Glomerular visceral epithelial cell (primary cell): Measurements from ENCODE around the gene EP400.
A peak's percentile ranks its signal among the peaks of the same experiment; 100 is the strongest.

Experiments used
- DNase-seq: peaks from one replicate; pipeline ENCODE4 v3.0.0-alpha.2; 2016; ENCODE audit errors: extremely low spot score

The EP400 gene, protein sequence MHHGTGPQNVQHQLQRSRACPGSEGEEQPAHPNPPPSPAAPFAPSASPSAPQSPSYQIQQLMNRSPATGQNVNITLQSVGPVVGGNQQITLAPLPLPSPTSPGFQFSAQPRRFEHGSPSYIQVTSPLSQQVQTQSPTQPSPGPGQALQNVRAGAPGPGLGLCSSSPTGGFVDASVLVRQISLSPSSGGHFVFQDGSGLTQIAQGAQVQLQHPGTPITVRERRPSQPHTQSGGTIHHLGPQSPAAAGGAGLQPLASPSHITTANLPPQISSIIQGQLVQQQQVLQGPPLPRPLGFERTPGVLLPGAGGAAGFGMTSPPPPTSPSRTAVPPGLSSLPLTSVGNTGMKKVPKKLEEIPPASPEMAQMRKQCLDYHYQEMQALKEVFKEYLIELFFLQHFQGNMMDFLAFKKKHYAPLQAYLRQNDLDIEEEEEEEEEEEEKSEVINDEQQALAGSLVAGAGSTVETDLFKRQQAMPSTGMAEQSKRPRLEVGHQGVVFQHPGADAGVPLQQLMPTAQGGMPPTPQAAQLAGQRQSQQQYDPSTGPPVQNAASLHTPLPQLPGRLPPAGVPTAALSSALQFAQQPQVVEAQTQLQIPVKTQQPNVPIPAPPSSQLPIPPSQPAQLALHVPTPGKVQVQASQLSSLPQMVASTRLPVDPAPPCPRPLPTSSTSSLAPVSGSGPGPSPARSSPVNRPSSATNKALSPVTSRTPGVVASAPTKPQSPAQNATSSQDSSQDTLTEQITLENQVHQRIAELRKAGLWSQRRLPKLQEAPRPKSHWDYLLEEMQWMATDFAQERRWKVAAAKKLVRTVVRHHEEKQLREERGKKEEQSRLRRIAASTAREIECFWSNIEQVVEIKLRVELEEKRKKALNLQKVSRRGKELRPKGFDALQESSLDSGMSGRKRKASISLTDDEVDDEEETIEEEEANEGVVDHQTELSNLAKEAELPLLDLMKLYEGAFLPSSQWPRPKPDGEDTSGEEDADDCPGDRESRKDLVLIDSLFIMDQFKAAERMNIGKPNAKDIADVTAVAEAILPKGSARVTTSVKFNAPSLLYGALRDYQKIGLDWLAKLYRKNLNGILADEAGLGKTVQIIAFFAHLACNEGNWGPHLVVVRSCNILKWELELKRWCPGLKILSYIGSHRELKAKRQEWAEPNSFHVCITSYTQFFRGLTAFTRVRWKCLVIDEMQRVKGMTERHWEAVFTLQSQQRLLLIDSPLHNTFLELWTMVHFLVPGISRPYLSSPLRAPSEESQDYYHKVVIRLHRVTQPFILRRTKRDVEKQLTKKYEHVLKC (N-terminal part only)

DNA sequence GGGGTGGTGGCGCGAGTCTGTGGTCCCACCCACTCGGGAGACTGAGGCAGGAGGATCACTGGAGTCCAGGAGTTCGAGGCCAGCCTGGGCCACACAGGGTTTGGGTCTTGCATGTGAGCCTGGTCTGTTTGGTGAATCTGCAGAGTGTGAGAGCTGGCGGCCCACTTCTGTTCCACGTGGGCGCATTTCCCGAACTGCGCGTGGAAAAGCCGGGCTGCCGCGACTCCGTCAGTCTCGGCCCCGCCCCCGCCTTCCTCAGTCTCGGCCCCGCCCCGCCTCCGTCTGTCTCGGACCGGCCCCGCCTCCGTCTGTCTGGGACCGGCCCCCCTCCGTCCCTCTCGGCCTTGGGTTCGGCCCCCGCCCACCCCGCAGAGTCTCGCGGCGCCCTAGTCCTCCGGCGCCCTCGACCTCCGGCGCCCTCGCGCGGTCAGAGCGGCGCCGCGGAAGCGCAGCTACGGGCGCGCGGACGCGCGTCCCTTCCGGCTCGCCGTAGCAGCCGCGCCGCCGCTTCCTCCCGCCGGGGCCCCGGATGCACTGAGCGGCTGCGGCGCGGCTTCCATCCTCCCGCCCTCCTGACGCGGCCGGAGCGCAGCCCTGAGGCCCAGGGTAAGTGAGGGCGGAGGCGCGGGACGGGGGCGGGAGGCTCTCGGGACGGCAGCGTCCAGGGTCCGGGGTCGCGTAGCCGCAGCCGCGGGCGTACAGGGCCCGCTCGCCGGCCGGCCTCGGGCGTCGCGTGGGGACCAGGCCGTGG, at the start of gene EP400:
EP400 (plus strand) TSS at position 512 of the 751 bp plus-strand sequence. CDS start 10,678 bp downstream, outside the sequence.
- peak; percentile 93 for DNase-seq

DNA sequence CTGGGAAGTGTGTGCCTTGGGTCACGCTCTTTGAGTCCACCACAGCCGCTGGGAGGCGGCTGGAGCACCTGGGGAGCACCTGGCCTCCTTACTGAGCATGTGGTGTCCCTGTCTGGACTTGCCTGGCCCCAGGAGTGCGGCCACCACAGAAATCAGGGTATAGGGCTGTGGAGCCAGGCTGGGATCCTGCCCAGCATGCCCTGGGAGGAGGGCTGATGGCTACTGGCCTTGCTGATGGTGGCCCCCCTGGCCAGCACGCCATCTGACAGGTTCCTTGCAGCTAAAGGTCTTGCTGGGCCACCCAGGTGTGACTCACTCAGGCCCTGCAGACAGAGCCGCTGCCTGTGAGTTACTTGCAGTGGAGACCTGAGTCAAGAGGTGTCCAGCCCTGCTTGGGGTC, 49.3 kb upstream of the EP400 start:
- DNase-seq = no peak

DNA sequence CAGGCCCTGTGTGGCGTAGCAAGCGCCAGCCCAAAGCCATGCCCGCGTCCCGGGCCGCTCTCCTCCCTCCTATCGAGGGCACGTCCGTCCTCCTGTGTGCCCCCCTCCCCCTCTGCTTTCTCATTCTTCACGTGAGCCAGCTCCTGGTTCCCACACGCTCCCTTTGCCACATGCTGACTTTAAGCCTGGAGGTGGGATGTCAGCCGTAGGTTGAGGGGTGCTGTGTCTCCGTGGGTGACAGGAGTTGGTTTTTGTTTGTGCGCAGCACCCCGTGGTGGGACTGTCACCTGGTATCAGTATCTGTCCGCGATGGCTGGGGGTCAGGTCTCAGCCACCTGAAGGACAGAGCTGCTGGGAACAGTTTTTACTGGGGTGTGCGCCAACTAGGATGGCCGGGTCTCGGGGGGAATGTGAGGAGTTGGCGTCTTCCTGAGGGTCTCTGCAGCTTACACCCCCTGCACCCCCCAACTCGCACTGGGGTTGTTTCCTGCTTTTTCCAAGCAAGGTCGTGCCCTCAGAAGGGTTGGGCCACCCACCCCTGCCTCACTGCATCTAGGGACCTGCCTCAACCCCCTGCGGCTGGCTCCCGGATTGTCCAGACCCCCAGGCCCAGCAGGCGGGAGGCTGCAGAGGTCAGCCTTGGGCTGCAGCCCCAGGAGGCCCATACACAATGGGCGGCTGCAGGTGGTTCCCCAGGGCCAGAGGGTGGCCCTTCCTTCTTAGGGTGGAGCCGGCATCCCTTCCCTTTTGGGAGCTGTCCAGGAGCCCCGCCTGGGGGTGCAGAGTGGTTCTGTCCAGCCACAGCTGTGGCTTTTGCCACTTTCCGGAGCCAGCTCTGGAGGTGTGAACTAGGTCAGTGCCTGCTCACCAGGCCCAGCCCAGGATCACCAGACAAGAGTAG, 48.1 kb upstream of the EP400 start:
- DNase-seq = no peak

DNA sequence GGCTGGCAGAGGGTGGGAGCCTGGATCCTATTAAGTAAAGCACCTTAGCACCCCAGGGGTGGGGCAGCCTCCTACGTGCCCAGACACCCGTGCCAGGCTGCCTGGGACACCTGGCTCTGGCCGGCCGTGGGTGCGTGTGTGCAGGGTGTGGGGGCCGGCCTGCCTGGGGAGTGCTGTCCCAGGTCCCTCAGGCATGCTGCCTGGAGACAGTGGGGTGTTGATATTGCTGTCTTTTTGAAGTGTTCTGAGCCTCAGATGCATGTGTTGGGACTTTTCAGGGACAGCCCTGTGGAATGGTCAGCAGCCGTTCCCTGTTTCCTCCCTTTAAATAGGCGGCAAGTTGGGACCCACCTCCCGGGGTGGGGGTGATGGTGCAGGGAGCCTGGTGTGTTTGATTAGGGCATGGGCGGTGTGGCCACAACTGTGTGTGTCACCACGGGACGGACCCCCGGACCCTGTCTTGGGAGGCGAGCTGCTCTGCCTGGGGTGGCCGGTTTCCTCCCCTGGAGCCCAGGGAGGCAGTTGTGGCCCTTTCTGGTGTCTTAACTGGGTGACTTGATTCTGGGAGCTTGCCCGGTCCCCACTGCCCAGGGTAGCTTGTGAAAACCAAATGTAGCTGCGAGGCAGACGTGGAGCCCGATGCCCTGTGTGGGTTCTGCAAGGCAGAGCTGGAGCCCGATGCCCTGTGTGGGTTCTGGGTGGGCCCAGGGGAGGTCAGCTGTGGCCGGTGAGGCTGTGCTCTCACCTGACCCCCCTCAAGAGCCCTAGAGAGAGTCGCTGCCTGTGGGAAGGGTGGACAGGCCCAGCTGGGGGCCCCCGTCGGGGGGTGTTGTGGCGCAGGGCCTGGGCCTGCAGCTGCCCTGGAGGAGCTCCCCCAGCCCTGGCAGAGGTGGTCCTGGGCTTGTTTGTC, 47.2 kb upstream of the EP400 start:
- DNase-seq = no peak

DNA sequence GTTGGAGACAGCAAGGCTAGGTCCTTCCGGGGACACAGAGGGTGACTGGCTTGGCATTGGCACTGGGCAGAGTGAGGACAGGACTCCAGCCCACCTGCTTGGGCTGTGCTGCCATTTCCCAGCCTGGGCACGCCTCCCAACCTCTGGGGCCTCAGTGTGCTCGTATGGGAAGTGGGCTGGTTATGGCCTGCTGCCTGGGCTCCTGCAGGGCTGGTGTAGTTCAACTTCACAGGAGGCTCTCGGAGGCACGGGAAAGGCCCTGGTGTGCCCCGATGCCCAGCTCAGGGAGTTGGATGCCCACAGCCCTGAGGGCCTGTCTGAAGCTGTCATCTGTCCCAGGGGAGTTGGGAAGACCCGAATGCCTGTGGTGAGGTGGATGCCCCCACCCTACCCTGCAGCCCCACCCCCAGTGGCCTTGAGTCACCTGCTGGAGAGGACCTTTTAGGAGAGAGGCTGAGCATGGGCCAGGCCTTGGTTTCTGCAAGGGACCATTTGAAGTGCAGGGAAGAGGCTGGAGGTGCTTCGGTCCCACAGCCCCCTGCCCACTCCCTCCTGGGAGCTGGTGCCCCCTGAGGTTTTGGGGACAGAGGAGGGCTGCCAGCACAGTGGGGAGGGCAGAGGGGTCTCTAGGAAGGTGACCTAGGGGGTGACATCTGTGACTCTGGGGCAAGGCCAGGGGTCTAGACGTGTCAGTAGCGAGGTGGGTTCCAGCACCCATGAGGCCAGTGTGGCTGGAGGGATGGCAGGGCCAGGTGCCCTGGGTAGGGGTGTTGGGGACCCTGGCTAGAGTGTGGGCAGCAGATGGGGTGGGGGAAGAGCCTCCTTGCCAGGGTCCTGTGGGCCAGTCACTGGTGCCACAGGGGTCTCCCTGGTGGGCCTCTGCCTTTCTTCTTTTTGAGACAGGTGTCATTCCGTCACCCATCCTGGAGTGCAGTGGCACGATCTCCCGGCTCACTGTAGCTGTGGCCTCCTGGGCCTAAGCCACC, 46.2 kb upstream of the EP400 start:
- DNase-seq = no peak

DNA sequence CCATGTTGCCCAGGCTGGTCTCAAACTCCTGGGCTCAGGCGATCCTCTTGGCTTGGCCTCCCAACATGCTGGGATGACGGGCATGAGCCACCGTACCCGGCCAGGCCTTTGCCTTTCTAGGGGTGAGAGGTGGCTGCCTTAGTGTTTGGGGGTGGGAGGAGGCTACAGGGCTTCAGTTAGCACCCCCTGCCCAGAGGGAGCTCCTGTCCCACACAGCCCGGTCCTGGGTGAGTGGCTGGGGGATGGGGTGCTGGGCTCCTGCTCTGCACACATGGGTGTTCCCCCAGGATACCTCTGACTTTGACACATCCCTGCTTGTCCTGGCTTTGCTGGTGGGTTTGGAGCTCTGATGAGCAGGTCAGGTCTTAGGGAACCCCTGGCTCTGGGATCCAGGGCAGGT, 45.4 kb upstream of the EP400 start:
- DNase-seq = no peak

DNA sequence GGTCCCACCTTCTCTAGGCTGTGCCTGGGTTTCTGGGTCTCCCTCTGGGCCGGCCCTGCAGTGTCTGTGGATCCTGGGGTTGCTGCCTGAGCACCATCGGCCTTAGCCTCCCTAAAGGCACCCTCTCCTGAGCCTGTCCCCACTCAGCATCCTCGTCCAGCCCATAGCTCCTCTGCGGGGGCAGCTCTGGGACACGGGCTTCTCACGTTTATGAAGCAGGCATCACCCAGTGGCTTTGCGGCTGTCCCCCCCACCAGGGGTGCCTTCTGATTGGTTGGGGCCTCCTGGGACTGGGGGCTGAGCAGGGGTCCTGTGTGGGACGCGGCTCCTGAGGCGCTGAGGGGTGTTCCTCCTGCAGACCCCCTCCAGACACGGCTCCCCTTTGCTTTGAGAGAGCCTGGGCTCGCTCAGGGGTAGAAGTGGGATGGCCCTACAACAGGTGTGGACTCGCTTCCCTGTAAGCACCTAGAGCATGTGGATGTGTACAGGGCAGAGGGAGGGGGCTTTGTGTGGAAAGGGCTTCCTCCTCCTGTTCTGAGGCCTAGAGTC, 44.6 kb upstream of the EP400 start:
- DNase-seq = no peak

DNA sequence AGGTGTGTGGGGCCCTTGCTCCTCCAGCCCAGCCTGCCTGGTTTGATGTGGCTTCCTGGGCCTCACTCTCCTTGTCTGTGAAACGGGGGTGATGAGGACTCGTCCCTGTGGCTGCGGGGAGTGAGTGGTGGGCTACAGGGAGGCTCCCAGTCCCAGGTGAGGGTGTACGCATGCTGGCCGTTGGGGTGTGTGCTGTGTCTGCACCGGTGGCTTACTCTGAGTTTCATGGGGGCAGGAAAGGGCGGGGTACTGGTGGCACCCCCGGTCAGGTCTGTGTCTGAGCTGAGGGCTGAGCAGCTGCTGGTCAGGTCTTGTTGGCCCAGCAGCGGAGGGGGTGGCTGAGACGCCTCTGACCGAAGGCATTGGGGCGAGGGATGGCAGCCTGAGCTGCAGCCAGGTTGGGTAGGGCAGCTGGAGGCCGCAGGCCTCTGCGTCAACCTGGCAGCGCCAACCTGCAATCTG, 44.1 kb upstream of the EP400 start:
- DNase-seq = no peak

DNA sequence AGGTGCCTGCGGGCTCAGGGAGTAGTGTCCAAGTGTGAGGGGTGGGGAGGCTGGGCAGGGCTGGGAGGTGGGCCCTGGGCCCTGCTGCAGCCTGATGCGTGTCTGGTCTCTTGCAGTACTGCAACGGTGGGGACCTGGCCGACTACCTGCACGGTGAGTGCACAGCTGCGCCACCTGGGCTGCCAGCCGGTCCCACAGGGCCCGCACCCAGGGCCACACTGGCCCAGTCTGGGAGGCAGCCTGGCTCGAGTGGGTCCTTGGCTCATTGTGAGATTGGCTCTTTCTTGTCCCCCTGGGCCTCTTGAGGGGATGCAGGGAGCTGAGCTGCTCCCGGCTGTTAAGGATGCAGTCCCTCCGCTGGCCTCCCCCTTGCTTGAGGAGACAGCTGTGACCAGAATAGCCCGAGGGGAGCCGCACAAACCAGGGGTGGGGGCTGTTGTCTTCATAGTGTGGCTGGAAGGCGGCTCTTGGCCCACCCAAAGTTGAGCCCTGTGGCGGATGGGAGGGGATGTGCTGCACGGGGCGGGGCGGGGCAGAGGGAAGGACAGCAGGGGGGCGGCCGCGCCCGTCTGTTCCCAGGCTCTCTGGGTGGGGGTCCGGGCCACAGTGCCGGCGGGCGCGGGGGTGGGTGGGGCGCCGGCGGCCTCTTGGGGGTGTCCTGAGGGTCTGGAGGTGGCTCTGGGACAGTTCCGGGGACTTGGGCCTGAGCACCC, 42.2 kb upstream of the EP400 start:
- DNase-seq = no peak

DNA sequence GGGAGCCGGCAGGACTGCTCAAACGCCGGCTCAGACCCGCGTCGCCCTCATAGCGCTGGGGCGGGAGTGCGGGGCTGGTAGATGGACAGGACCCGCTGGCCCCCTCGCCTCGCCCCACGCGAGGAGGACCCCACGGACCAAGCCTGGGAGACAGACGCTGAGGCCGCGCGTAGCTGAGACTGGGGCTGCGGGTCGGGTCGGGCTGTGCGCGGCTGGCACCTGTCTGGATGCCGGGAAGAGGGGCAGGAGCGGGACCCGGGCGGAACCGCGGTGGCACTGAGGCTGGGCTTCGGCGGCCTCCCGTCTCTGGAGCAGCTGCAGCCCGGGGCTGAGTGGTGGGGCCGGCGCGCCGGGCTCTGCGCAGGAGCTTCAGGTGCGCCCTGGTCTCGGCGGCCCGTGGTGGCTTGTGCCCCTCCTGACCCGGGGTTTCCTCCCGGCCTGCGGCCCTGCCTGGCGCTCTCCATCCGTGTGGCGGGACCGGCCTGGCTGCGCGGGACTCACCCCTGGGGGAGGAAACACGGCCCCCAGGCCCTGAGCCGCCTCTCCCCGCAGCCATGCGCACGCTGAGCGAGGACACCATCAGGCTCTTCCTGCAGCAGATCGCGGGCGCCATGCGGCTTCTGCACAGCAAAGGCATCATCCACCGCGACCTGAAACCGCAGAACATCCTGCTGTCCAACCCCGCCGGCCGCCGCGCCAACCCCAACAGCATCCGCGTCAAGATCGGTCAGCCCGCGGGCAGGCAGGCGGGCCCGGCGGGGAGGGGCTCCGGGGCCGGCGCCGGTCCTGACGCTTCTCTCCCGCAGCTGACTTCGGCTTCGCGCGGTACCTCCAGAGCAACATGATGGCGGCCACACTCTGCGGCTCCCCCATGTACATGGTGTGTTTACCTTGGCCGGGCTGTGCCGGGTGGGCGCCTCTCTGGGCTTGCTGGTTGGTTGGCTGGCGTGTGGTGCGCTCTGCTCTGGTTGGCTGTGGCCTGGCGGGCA, 41.4 kb upstream of the EP400 start:
- DNase-seq = no peak

DNA sequence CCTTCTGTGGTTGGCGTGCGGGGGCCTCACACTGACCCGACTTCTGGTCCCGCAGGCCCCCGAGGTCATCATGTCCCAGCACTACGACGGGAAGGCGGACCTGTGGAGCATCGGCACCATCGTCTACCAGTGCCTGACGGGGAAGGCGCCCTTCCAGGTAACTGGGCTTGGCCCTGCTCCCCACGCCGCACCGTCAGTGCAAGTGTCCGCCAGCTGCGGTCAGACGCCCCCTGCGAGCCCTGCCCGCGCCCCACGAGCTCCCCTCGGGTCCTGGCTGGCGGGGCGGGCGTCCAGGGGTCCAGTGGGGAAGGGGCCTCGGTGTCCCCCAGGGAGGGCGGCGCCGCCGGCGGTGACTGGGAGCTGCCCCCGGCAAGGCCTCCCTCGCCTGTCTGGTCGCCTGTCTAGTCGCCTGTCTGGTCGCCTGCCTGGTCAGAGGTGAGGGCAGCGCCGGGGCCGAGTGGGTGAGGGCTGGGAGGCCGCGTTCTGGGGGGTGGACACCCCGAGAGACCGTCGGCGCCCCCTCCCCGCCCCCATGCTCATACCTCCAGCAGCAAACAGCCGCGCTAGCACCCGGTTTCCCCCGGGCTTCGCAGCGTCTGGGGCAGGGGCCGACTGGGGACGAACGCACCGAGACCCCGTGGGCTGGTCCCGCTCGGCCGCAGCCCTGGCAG, 40.5 kb upstream of the EP400 start:
- no peak for DNase-seq

DNA sequence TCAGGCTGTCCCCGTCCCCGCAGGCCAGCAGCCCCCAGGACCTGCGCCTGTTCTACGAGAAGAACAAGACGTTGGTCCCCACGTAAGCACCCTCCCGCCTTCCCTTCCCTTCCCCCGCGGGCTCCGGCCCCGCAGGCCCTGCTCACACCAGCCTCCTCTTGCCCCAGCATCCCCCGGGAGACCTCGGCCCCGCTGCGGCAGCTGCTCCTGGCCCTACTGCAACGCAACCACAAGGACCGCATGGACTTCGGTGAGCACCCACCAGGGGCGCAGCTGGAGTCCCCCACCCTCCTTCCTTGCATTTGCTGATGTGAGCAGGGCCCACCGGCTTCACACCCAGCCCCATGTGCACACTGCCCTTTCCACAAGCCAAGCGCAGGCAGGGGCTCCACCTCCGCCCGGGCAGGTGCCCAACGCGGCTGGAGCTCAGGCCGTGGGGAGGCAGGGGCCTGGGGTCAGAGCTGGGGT, 40.0 kb upstream of the EP400 start:
- DNase-seq = no peak

DNA sequence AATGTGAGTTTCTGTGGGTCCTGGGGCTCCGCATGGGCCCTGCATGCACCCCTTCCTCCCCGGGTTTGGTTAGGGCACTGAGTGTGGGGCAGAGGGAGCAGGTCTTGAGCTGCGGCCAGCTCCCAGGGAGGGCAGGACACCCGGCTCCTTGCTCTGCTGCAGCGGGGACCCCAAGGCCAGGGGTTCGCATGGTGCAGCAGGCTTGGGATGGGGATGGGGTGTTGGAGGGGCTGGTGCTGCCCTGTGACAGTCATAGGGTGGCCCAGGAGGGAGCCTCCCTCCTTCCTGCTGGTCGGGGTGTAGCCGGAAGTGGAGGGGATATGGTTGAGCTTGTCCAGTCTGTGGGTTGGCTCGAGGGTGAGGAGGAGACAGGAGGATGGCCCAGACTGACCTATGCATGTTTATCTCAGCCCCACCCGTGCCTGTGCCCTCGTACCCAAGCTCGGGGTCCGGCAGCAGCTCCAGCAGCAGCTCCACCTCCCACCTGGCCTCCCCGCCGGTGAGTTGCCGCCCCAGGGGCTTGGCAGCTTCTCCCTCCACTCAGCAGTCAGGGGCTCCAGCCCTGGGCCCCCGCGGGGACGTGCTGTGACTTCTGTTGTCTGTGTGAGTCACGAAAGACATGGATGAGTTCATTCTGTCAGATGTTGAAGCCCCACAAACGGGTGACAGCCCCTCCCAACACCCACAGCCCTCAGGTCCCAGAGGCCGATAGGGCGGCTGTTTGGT, 39.3 kb upstream of the EP400 start:
- no peak for DNase-seq

DNA sequence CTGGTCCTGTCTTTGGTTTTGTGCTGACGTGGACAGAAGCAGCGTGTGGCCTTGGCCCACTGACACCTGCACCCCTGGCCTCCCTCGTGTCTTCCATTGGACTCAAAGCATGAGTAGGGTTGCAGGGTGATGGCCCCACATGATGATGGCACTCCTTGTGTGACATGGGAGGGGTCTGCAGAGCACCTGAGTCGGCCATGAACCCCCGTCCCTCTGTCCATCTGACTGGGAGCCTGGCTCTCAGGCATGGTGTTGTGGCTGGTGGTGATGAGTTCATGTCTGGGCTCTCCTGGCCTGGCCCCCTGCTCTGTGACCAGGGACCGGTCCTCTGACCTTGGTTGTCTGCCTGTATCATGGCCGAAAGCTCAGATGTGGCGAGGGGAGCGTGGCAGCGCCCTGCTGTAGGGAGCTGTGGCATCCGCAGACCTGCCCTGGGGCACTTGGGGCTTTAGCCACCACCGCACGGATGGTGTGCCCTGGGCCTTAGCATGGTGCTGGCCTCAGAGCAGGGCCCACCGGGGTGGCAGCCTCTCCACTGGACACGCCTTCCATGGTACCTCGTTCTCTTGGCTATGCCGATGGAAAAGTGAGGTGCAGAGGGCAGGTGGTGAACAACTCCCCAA, 38.6 kb upstream of the EP400 start:
- DNase-seq = no peak
